Measurements from ENCODE around the gene PRICKLE2.

GRCh38 chr3:64234571-64234970, 9.3 kb upstream of the PRICKLE2 start:
- TF ChIP-seq CTCF (IDR thresholded peaks at IDR 0.05) (no peak), ZNF121 (CRISPR knock-in tag; IDR thresholded peaks at IDR 0.05) (no peak), SP1 (CRISPR knock-in tag; conservative IDR thresholded peaks at IDR 0.05) (no peak), ESRRA (CRISPR knock-in tag; IDR thresholded peaks at IDR 0.05; ENCODE audit: borderline replicate concordance) (no peak), TEAD1 (CRISPR knock-in tag; IDR thresholded peaks at IDR 0.05) (no peak), ZNF138 (CRISPR knock-in tag; conservative IDR thresholded peaks at IDR 0.05) (no peak), ETV6 (CRISPR knock-in tag; IDR thresholded peaks at IDR 0.05) (no peak), ATF6 (CRISPR knock-in tag; IDR thresholded peaks at IDR 0.05) (no peak), RELA (CRISPR knock-in tag; IDR thresholded peaks at IDR 0.05; ENCODE audit: borderline replicate concordance) (no peak)
